Measurements from ENCODE around the gene AMMECR1L.
"Not testable (repeated sequence)": the region's sequence is repeated elsewhere in the genome, so short reads cannot be mapped to it uniquely, and the experiment has no call there.

Gene AMMECR1L

DNA sequence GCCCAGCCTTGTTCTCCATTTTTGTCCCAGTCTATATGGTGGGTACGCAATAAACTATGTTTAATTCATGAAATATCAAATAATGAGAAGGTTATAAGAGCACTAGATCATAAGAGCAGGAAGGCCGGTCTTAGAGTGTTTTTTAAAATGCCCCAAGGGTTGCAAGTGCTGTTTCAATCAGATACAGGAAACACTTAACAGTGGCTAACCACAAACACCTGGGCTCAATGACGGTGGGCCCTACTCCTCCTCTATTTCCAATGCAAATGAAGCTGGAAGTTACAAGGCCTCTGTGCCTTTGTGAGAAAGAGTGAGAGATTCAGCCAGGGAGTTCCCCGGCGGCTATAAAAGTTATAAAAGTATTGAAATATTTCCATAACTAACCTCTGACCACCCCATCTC, 55.9 kb downstream of the AMMECR1L start:
- no peaks in the 10 kb centered on the region for H3K4me1 ChIP-seq
- H2AFZ ChIP-seq, result no peak overlapping the region
- TF ChIP-seq, protein P1, sequence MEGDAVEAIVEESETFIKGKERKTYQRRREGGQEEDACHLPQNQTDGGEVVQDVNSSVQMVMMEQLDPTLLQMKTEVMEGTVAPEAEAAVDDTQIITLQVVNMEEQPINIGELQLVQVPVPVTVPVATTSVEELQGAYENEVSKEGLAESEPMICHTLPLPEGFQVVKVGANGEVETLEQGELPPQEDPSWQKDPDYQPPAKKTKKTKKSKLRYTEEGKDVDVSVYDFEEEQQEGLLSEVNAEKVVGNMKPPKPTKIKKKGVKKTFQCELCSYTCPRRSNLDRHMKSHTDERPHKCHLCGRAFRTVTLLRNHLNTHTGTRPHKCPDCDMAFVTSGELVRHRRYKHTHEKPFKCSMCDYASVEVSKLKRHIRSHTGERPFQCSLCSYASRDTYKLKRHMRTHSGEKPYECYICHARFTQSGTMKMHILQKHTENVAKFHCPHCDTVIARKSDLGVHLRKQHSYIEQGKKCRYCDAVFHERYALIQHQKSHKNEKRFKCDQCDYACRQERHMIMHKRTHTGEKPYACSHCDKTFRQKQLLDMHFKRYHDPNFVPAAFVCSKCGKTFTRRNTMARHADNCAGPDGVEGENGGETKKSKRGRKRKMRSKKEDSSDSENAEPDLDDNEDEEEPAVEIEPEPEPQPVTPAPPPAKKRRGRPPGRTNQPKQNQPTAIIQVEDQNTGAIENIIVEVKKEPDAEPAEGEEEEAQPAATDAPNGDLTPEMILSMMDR (IDR thresholded peaks at IDR 0.05), result no peak
- H3K4me3 ChIP-seq (ENCODE audit: low read depth, low read length), result no peak overlapping the region
- no peaks in the 10 kb centered on the region for H3K27me3 ChIP-seq (ENCODE audit: control insufficient read depth, insufficient read depth, low read length)
- no peak overlapping the region for H3K9ac ChIP-seq
- no peaks in the 10 kb centered on the region for H3K9me3 ChIP-seq (ENCODE audit: control insufficient read depth, low read length)
- no peak overlapping the region for H3K4me2 ChIP-seq (ENCODE audit: low read length)
- H3K79me2 ChIP-seq, result no peaks in the 10 kb centered on the region
- no peaks in the 10 kb centered on the region for H3K36me3 ChIP-seq (ENCODE audit: control insufficient read depth, insufficient read depth, low read length)
- H3K27ac ChIP-seq, result no peak overlapping the region

DNA sequence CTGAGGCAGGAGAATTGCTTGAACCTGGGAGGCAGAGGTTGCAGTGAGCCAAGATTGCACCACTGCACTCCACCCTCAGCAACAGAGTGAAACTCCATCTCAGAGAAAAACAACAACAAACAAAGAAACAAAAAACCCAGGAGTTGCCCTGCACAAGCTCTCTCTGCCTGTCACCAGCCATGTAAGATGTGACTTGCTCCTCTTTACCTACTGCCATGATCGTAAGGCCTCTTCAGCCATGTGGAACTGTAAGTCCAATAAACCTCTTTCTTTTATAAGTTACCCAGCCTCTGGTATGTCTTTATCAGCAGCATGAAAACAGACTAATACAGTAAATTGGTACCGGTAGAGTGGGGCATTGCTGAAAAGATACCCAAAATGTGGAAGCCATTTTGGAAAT, 59.0 kb downstream of the AMMECR1L start:
- not testable (repeated sequence) for H3K4me2 ChIP-seq (ENCODE audit: low read length); H3K4me3 ChIP-seq (ENCODE audit: low read depth, low read length); H3K27ac ChIP-seq; H3K27me3 ChIP-seq (ENCODE audit: control insufficient read depth, insufficient read depth, low read length); H3K36me3 ChIP-seq (ENCODE audit: control insufficient read depth, insufficient read depth, low read length); H3K9me3 ChIP-seq (ENCODE audit: control insufficient read depth, low read length); H3K79me2 ChIP-seq; H3K4me1 ChIP-seq; H3K9ac ChIP-seq; H2AFZ ChIP-seq

DNA sequence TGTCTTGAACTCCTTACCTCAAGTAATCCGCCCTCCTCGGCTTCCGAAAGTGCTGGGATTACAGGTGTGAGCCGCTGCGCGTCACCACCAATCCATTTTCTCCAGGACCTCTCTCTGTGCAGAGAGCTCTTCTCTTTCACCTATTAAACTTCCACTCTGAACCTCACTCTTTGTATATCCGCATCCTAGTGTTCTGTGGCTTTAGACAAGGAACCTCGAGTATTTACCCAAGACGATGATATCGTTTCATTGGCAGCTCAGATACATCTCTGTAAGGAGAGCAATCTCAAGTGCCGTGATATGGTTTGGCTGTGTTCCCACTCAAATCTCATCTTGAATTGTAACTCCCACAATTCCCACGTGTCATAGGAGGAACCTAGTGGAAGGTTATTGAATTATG, 59.7 kb downstream of the AMMECR1L start:
- TF ChIP-seq, protein P1 (IDR thresholded peaks at IDR 0.05), result no peak
- Histone ChIP-seq H3K4me1 (no peaks in the 10 kb centered on the region), H3K9ac (no peak overlapping the region), H3K27me3 (ENCODE audit: control insufficient read depth, insufficient read depth, low read length) (no peaks in the 10 kb centered on the region), H3K4me2 (ENCODE audit: low read length) (no peak overlapping the region), H3K27ac (no peak overlapping the region), H3K36me3 (ENCODE audit: control insufficient read depth, insufficient read depth, low read length) (no peaks in the 10 kb centered on the region), H3K79me2 (no peaks in the 10 kb centered on the region), H3K9me3 (ENCODE audit: control insufficient read depth, low read length) (no peaks in the 10 kb centered on the region), H3K4me3 (ENCODE audit: low read depth, low read length) (no peak overlapping the region), H2AFZ (no peak overlapping the region)

DNA sequence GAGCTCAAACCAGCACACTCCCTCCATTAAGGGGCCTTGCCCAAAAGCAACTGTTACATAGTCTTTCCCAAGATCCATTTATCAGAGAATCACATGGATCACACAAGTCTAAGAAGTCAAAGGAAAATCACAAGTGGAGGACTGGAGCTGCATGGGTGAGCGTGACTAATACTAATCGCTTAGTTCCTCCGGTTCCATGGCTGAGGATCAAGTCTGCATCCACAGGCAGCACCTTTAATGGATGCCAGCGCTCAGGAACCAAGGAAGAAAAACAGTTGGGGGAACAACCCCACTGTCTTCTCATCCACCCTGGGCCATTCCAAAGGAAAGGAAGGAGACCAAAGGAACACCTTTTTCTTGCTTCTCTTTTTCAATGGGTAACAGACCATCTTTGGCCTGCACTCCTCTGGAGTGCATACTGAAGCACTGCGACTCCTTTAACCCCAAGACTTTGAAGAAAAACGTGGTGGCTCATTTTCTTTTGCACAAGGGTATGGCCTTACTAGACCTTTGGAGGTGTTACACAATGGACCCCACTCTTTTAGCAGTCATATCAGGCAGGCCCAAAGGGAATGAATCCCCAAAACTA, 65.6 kb downstream of the AMMECR1L start:
- Histone ChIP-seq H3K4me3 (ENCODE audit: low read depth, low read length) (no peak overlapping the region), H3K27ac (no peak overlapping the region), H3K9ac (no peak overlapping the region), H3K27me3 (ENCODE audit: control insufficient read depth, insufficient read depth, low read length) (no peaks in the 10 kb centered on the region), H3K4me2 (ENCODE audit: low read length) (no peak overlapping the region), H2AFZ (no peak overlapping the region), H3K4me1 (no peaks in the 10 kb centered on the region), H3K36me3 (ENCODE audit: control insufficient read depth, insufficient read depth, low read length) (no peaks in the 10 kb centered on the region), H3K79me2 (no peaks in the 10 kb centered on the region), H3K9me3 (ENCODE audit: control insufficient read depth, low read length) (no peaks in the 10 kb centered on the region)
- TF ChIP-seq, protein P1 (IDR thresholded peaks at IDR 0.05), result no peak

DNA sequence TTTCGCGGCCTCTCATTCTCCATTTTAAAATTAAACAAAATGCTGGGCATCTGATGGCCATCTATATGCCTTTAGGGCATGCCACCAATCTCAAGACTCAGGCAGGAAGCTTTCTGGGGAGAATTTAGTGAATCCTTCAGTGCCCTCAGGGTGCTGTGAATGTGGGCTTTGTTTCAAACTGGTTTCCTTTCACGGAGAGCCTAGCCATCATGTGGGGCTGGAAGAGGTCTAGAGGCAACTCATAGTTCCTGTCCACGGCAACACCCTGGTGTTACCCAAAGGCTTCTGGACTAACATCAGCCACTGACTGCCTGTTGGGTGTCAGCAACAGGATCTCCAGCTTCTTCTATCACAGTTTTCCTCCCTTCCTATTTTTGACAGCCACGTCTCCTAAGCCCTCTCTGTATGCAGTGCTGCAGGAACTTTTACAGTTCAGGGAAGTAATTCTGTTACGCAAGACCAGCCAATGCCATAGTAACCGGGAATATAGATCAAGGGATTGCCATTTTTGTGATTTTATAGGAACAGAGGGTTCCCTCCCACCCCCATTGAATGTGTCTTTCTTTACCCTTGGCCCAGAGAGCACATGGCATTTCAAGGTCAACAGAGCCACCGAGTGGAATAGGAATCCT, 66.8 kb downstream of the AMMECR1L start:
- no peak overlapping the region for H3K9ac ChIP-seq
- no peak overlapping the region for H2AFZ ChIP-seq
- no peaks in the 10 kb centered on the region for H3K79me2 ChIP-seq
- no peak overlapping the region for H3K27ac ChIP-seq
- H3K4me2 ChIP-seq (ENCODE audit: low read length), result no peak overlapping the region
- H3K9me3 ChIP-seq (ENCODE audit: control insufficient read depth, low read length), result no peaks in the 10 kb centered on the region
- H3K27me3 ChIP-seq (ENCODE audit: control insufficient read depth, insufficient read depth, low read length), result no peaks in the 10 kb centered on the region
- no peak overlapping the region for H3K4me3 ChIP-seq (ENCODE audit: low read depth, low read length)
- TF ChIP-seq, protein P1 (IDR thresholded peaks at IDR 0.05), result no peak
- H3K36me3 ChIP-seq (ENCODE audit: control insufficient read depth, insufficient read depth, low read length), result no peaks in the 10 kb centered on the region
- H3K4me1 ChIP-seq, result no peaks in the 10 kb centered on the region
